SK-N-MC (cell line): ENCODE measurements around the gene TREM1.

Source experiments
- DNase-seq: peaks from one replicate; pipeline ENCODE4 v3.0.0-alpha.2; 2011; ENCODE audit warnings: low read depth, low spot score
- H3K27ac ChIP-seq: fragments of 200-600 bp; sonication (generic); 2 replicates; pipeline ENCODE4 v1.5.1; 2016; ENCODE audit warnings: mixed run types
- H3K36me3 ChIP-seq: fragments of 200-600 bp; sonication (generic); 2 replicates; pipeline ENCODE4 v1.6.1; 2017; ENCODE audit warnings: antibody characterized with exemption, low read length, mixed read lengths; ENCODE audit not compliant: insufficient read depth
- H3K4me3 ChIP-seq: fragments of 200-600 bp; sonication (generic); 2 replicates; pipeline ENCODE4 v1.5.1; 2016
- H3K9ac ChIP-seq: fragments of 200-600 bp; sonication (generic); 2 replicates; pipeline ENCODE4 v1.8.0; 2017; ENCODE audit warnings: mixed run types, mixed read lengths; ENCODE audit not compliant: insufficient read length
- H3K9me3 ChIP-seq: fragments of 200-600 bp; sonication (generic); 2 replicates; pipeline ENCODE4 v1.6.1; 2017; ENCODE audit warnings: low read depth, mild to moderate bottlenecking, antibody characterized with exemption, low read length, moderate library complexity, mixed read lengths
- EZH2 ChIP-seq: fragments of 200-600 bp; sonication (generic); IDR thresholded peaks from one replicate; pipeline ENCODE4 v1.6.1; 2017; ENCODE audit warnings: antibody characterized with exemption
- FOXP2 ChIP-seq: optimal IDR thresholded peaks from 2 replicates; pipeline ENCODE3; 2011; ENCODE audit warnings: mild to moderate bottlenecking, moderate library complexity; ENCODE audit not compliant: insufficient read depth; ENCODE audit errors: extremely low read length, control extremely low read depth
- POLR2AphosphoS5 ChIP-seq: IDR thresholded peaks from 2 replicates; pipeline ENCODE4 v1.6.1; 2012; ENCODE audit warnings: mild to moderate bottlenecking, low read depth, low read length, borderline replicate concordance

The TREM1 gene

DNA sequence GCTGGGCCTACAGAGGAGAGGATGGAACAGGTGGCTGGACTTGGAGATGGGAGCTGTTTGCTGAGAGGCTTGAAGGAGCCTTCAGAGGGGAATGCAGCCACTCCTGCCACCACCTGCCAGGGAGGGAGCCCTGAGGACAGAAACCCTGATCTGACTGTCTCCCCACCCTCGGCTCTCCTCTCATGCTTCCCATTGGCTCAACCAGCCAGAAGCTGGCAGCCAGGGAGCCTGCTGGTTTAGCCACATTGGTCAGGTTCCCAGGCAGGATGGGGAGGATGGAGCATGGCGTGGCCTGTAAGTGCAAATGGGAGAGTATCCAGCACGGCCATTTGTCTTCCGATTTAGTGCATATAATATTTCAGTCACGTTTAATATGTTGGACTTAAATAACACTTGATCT lies 12.8 kb downstream of the TREM1 start:
- TF ChIP-seq EZH2 (no peak), POLR2AphosphoS5 (no peak), FOXP2 (no peak)
- no peak overlapping the region for H3K27ac ChIP-seq
- DNase-seq = no peak

DNA sequence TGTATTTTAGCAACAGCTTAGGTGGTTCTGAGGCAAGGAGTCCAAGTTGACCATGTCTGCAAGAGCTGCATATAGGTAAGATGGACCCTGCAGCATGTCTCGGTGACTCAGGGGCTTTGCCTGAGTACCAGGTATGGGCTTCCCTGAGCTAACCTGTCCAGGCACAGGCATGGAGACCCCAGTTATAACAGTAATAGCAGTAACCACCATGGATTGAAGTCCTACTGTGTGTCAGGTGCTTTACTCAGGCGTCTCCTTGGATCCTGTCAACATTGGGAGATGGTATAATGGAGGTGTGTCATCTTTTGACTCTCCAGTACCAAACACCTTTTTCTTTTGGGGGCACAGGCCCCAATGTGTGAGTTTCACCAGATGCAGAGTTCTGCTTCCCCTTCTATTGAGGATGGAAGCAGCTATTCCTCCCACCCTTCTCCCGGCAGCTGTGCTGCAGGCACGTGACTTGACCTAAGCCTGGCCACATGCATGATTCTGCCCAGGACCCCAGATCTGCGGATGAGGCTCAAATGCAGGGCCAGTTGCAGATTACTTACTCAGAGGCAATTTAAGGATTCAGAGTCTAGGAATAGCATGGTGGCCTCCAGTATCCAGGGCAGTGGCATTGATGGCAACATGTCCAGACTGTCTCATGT lies 13.8 kb downstream of the TREM1 start:
- Histone ChIP-seq H3K4me3 (no peak overlapping the region), H3K36me3 (no peaks in the 10 kb centered on the region), H3K9me3 (no peaks in the 10 kb centered on the region), H3K9ac (no peak overlapping the region), H3K27ac (no peak overlapping the region)
- no peak for DNase-seq
- TF ChIP-seq FOXP2 (no peak), POLR2AphosphoS5 (no peak), EZH2 (no peak)

More for the DNA sequence above, 12.8 kb downstream of the TREM1 start:
- Histone ChIP-seq H3K4me3 (no peak overlapping the region), H3K9ac (no peak overlapping the region), H3K9me3 (no peaks in the 10 kb centered on the region), H3K36me3 (no peaks in the 10 kb centered on the region)

DNA sequence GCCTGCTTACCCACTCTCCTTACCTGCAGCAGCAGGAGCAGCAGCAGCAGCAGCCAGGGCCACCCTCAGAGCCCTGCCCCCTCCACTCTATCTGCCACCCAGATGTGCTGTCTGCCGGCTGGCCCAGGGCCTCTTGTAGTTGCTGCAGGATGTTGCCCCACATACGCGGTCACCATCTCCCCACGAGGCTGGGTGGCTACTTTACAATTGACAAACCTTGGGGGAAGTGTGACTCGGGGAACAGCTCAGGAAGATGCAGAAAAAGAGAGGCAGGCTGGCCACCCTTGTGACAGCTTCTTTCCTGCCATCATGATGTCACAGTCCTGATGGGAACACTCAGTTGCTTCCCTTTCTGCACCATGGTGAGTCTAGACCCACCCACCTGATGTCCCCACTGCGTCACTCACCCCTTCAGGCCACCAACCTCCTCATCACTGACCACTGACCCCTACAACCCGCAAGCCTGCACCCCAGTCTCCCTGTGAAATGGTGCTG lies 14.5 kb downstream of the TREM1 start:
- no peaks in the 10 kb centered on the region for H3K9me3 ChIP-seq
- TF ChIP-seq EZH2 (no peak), FOXP2 (no peak), POLR2AphosphoS5 (no peak)
- no peak overlapping the region for H3K27ac ChIP-seq
- H3K9ac ChIP-seq = no peak overlapping the region
- no peak for DNase-seq
- no peak overlapping the region for H3K4me3 ChIP-seq
- H3K36me3 ChIP-seq = no peaks in the 10 kb centered on the region

DNA sequence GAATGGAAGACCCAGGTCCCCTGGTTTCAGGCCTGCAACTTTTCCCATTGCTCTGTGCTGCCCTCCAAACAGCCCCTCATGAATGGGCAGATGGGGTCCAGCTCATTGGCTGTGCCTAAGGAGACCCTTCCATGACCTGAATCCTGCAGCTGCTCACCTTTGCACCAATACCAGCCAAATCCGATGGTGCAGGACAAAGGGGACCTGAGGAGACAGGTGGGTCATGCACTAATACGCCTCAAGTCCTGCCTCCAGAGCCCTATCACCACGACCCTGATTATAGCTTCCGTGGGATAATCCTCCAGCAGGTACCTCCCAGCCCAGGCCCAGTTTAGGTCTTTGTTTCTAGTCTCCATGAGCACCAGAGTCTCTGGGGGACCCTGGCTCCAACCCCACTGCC lies 16.8 kb downstream of the TREM1 start:
- H3K4me3 ChIP-seq = no peak overlapping the region
- no peak for TF ChIP-seq POLR2AphosphoS5
- TF ChIP-seq EZH2 = no peak
- TF ChIP-seq FOXP2 = no peak
- H3K9me3 ChIP-seq = no peaks in the 10 kb centered on the region
- no peak overlapping the region for H3K9ac ChIP-seq
- H3K27ac ChIP-seq = no peak overlapping the region
- DNase-seq = no peak
- H3K36me3 ChIP-seq = no peaks in the 10 kb centered on the region

DNA sequence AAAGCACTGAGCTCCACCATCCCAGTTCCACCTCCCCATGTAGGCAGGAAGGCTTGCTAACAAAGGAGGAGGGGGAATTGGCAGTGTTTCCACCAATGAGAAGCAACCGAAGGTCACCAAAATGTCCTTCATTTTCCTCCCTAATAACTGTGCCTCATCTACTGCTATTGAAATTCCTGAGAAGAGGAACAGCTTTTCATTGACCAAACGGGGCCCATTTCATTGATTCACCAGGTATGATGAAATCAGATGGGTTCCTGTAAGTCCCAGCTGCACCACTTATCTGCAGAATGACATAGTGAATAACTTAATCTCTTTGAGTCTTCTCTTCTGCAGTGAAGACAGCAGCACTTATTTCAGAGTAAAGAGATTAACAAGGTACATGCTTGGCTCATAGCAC lies 17.3 kb downstream of the TREM1 start:
- H3K27ac ChIP-seq = no peak overlapping the region
- H3K9ac ChIP-seq = no peak overlapping the region
- DNase-seq = no peak
- no peaks in the 10 kb centered on the region for H3K9me3 ChIP-seq
- no peaks in the 10 kb centered on the region for H3K36me3 ChIP-seq
- TF ChIP-seq EZH2 (no peak), POLR2AphosphoS5 (no peak), FOXP2 (no peak)
- H3K4me3 ChIP-seq = no peak overlapping the region

DNA sequence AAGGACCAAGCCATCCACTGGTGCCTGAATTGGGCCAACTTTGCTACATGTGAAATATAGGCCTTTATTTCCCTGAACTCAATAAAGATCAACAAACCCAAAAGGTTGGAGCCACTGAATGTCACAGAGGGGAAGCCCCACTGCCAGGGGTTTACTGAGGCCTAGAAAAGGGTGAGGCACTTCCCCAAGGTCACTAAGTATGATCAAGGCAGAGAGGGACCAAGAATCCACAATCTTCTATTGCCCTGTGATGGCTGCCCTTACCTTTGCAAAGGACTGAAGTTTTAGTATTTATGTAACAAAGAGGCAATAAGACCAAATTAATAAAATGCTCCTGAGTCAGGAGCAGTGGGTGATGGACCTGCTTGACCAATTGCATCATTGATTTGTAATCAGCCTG lies 18.0 kb downstream of the TREM1 start:
- no peak overlapping the region for H3K4me3 ChIP-seq
- H3K27ac ChIP-seq = no peak overlapping the region
- no peak overlapping the region for H3K9ac ChIP-seq
- peaks cover 4% of the 10 kb centered on the region; the same call in 1 of the 2 replicates for H3K9me3 ChIP-seq
- DNase-seq = no peak
- TF ChIP-seq POLR2AphosphoS5 = no peak
- no peak for TF ChIP-seq EZH2
- no peak for TF ChIP-seq FOXP2
- no peaks in the 10 kb centered on the region for H3K36me3 ChIP-seq

DNA sequence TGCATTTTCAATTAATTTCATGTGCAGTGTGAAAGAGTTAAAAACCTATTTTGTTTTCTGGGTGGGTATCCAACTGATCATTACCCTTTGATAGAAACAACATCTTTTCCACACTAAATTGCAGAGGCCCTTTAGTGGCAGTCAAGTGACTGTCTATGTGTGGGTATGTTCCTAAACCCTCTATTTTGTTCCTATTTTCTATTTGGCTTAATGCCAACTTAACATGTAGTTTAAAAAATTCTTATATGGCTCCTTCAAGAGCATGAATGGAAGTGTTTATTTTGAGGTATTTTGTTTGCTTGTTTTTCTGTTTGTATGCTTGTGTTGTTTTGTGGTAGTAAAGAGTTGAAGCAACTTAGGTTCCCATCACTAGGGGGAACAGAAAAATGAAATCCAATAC lies 19.9 kb downstream of the TREM1 start:
- no peak overlapping the region for H3K27ac ChIP-seq
- no peak for TF ChIP-seq FOXP2
- no peak for TF ChIP-seq POLR2AphosphoS5
- TF ChIP-seq EZH2 = no peak
- H3K9ac ChIP-seq = no peak overlapping the region
- no peak overlapping the region for H3K4me3 ChIP-seq
- DNase-seq = no peak
- H3K9me3 ChIP-seq = peaks cover 20% of the 10 kb centered on the region; the same call in 1 of the 2 replicates
- H3K36me3 ChIP-seq = no peaks in the 10 kb centered on the region

DNA sequence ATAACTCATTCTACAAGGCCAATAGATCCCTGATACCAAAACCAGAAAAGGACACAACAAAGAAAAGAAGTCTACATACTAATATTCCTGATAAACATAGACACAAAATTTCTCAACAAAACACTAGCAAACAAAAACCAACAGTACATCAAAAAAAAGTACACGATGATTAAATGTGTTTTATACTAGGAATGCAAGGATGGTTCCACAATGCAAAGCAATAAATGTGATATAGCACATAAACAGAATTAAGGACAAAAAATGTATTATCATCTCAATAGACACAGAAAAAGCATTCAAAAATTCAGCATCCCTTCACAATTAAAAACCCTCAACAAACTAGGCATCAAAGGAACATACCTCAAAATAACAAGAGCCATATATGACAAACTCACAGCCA lies 23.2 kb downstream of the TREM1 start:
- Histone ChIP-seq H3K4me3 (no peak overlapping the region), H3K27ac (no peak overlapping the region), H3K9ac (no peak overlapping the region), H3K36me3 (no peaks in the 10 kb centered on the region), H3K9me3 (peaks cover 24% of the 10 kb centered on the region; the same call in 1 of the 2 replicates)
- no peak for DNase-seq
- TF ChIP-seq EZH2 = no peak
- no peak for TF ChIP-seq POLR2AphosphoS5
- TF ChIP-seq FOXP2 = no peak

DNA sequence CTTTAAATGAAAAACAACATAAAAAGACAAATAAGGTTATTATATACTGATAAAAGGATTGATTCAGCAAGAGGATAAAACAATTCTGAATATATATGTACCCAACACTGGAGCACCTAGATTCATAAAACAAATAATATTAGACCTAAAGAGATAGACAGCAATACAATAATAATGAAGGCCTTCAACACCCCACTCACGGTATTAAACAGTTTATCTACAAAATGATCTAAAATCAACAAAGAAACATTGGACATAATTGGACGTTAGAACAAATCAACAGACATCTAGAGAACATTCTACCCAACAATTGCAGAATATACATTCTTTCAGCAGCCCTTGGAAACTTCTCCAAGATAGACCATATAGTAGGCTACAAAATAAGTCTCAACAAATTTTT lies 24.1 kb downstream of the TREM1 start:
- H3K9me3 ChIP-seq = peaks cover 24% of the 10 kb centered on the region; the same call in 1 of the 2 replicates
- H3K27ac ChIP-seq = no peak overlapping the region
- no peak for DNase-seq
- TF ChIP-seq FOXP2 (no peak), EZH2 (no peak), POLR2AphosphoS5 (no peak)
- H3K4me3 ChIP-seq = no peak overlapping the region
- no peaks in the 10 kb centered on the region for H3K36me3 ChIP-seq
- H3K9ac ChIP-seq = no peak overlapping the region
